Activated CD4-positive, alpha-beta T cell treated with anti-CD3 and anti-CD28 coated beads for 1 hour (primary cell): ENCODE results near the gene LIAS.
"Not testable (repeated sequence)": the region's sequence is repeated elsewhere in the genome, so short reads cannot be mapped to it uniquely, and the experiment has no call there.

Experiments
- DNase-seq: peaks from one replicate; pipeline ENCODE4 v3.0.0-alpha.2; 2020

LIAS gene

GRCh38 chr4:39453738-39454137 lies 5.1 kb upstream of the LIAS start:
- DNase-seq = no peak

GRCh38 chr4:39455486-39455885 lies 3.4 kb upstream of the LIAS start:
- DNase-seq = no peak

DNA sequence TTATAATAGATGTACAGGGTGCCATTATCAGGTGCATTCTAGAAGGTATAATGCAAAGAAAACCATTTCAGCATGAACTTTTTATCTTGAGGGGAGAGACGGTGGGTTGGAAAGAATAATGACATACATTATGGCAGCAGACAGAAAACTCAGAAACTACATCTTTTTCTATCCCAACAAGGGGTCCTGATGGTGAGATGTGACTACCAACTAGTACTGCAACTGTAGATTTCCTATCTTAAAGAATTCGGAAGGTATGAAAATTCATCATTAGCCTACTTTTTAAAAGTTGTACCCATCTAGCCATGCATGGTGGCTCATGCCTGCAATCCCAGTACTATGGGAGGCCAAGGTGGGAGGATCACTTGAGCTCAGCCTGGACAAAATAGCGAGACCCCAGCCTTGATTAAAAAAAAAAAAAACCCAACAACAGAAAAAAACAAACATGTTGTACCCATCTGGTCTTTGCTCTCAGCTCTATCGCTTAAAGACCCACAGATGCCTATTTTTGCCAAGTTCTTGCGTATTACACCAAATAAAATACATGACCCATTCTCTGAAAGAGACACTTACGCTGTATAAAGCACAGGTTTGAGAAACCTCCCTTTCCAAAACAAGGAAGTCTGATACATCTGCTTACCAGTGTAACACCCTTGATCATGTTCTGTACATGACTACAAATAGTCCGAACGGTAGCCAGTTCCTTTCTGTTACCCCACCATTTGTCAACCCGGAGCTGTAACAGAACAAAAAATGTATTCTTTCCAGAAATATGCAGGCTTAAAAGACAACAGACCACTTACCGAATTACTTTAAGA lies 1.7 kb upstream of the LIAS start:
- no peak for DNase-seq

GRCh38 chr4:39458161-39458504 lies 723 bp upstream of the LIAS start:
- not testable (repeated sequence) for DNase-seq

- no peak for DNase-seq
Observed at GRCh38 chr4:39464886-39465501, 6.1 kb downstream of the LIAS start.

DNA sequence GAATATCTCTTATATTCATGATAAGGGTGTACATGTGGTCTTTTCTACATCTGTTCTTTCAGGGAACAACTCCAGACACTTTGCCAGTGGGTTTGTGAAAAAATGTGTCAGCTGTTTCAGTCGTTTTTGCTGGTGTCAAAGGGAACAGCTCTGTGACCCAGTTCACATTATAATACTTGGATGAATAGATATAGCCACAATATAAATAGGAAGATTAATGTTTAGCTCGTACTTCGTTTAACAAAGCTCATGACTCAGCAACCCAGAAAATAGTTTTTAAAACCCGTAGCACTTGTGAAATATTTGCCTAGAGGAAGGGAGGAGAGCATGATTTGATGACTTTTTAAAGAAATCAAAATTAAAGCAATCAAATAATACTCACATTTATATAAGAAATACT lies 7.9 kb downstream of the LIAS start:
- DNase-seq = no peak

- no peak for DNase-seq
Observed at GRCh38 chr4:39467464-39467863, 8.6 kb downstream of the LIAS start.

GRCh38 chr4:39469429-39470077 lies 10.7 kb downstream of the LIAS start:
- DNase-seq = no peak

GRCh38 chr4:39470402-39470801 lies 11.5 kb downstream of the LIAS start:
- DNase-seq = no peak

DNA sequence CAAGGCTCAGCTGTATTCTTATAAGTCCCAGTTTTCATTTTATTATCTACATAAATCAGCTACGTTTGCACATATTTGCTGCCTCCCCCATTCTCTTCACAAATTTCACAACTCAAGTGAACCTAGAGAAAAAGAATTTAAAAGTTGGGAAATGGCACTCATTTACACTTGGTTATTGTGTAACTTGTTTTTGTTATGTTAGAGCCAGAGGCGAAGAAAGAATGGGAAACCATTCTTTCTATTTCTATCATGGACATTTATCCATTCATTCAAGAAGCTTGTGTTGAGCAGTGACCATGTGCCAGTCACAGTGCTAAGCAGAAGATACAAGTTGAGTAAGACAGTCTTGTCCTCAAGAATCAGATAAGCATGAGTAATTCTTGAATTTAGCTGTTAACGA lies 13.5 kb downstream of the LIAS start:
- DNase-seq = no peak

GRCh38 chr4:39476187-39476895 lies 17.5 kb downstream of the LIAS start:
- DNase-seq = no peak

GRCh38 chr4:39480251-39480650 lies 21.4 kb downstream of the LIAS start:
- no peak for DNase-seq

DNA sequence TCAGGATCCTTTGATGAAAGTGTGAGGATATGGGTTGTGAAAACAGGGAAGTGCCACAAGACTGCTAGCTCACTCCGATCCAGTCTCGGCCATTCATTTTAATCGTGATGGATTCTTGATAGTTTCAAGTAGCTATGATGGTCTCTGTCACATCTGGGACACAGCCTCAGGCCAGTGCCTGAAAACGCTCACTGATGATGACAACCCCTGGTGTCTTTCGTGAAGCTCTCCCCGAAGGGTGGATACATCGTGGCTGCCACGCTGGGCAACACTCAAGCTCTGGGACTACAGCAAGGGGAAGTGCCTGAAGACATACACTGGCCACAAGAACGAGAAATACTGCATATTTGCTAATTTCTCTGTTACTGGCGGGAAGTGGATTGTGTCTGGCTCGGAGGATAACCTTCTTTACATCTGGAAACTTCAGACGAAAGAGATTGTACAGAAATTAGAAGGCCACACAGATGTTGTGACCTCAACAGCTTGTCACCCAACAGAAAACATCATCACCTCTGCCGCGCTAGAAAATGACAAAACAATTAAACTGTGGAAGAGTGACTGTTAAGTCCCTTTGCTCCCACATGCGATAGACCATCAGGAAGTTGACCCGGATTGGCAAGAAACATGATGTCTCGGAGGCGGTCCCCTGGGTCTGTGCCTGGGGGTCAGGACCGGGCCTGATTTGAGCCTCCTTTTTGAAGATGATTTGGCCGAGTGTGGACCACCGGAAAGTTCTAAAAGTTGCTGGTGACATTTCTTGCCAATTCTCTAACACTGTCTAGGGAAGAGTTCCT lies 22.2 kb downstream of the LIAS start:
- DNase-seq = no peak

DNA sequence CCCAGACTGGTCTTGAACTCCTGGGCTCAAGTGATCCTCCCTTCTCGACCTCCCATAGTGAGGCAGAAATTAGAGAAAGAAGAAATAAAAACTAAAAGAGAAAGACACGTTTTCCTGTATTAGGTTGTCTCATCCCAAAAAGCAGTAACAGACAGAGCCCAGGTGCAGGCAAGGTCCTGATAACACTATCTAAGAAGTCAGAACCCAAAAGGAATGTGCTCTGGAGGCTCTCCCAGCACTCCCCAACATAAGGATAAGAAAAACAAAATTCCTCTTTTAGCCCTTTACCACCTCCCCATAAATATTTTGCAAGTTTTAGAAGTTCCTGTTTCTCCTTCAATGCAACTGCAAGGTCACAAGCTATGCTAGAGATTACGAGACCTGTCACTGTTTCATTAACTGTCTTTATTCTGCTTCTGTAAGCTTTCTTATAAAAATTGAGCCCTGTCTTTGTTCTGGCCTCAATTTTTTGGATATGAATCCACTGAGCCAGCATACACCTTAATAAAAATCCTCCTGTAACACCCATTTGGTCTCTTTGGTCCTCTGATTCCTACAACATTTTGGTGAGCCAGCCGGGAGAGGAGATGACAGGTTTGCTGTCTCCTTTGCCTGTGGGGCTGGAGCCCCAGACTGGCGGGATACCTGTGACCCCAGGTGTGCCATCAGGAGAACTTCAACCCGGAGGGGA lies 25.9 kb downstream of the LIAS start:
- DNase-seq = no peak

DNA sequence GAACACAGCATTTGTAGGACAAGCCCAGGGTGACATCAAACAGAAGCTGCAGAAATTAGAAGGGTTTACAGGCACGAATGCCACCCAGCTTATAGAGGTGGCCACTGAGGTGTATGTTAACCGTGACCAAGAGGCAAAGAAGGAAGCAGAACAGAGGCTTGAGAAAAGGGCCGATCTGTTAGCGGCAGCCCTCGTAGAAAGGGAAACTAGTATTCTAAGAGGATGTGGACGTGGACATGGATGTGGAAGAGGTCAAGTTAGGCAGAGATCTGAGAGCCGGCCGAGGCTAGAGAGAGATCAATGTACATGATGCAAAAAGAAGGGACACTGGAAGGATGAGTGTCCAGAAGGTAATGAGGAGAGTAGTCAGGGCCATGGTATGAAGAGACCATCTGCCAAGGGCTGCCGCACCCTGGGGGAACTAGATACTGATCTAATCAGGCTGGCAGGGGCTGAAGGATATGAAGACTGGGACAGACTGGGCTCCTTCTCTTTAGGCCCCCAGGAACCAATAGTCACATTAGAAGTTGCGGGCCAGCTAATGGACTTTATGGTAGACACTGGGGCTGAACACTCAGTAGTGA lies 27.5 kb downstream of the LIAS start:
- DNase-seq = no peak

DNA sequence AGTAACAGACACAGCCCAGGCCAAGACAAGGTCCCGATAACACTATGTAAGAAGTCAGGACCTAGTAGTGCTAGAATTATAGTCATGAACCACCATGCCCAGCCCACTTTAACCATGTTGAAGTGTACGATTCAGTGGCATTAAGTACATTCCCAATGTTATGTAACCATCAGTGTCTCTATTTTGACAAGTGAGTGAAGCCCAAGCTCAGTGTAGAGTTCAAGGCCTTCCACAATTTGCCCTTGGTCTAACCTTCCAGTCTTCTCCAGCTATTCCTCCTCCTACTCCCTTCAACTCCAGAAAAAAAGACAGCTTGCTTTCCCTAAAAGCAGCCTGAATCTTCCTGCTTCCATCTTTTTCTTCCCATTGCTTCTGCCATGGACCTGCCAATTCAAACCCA lies 31.5 kb downstream of the LIAS start:
- DNase-seq = no peak

DNA sequence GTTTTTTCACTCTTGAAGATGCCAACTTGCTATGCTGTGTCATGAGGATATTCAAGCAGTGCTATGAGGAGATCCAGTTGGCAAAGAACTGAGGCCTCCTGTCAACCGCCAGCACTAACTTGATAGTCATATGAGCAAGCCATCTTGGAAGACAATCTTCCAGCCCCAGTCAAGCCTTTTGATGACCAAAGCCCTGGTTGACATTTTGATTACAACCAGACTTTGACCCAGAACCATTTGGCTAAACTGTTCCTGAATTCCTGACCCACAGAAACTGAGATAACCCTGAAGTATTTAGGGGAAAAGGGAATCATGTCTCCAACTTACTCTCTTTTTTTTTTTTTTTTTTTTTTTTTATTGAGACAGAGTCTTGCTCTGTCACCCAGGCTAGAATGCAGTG lies 35.5 kb downstream of the LIAS start:
- DNase-seq = no peak

DNA sequence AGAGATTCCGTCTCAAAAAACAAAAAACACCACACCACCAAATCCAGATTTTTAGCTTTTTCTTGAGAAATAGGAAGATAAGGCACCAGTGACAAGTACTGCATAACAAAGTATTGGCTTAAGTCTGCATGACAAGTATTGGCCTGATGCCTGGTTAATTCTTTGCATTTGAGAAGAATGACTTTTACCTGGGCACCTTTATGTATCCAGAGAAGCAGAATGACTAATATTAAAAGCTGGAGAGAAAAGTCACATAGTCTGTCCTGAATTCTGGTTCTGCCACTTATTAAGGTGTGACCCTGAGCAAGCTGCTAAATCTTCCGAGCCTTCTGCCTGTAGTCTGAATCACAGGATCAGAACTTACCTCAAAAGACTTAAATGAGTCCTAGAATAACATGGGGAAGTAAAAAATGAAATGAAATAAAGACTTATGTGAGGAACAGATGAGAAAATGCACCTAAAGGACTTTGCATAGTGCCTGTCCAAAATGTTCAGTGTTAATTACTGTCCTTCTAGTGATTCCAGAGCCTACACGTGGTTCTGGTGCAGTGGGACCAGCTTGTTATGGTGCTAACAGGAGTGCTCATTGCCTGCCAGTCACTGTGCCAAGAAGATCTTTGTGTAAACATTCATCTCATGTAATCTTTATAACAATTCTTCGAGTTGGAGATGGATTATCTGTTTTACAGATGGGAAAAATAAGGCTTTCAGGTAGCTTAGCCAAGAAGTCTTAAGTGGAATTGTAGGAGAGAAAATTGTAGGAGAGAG lies 36.8 kb downstream of the LIAS start:
- no peak for DNase-seq

DNA sequence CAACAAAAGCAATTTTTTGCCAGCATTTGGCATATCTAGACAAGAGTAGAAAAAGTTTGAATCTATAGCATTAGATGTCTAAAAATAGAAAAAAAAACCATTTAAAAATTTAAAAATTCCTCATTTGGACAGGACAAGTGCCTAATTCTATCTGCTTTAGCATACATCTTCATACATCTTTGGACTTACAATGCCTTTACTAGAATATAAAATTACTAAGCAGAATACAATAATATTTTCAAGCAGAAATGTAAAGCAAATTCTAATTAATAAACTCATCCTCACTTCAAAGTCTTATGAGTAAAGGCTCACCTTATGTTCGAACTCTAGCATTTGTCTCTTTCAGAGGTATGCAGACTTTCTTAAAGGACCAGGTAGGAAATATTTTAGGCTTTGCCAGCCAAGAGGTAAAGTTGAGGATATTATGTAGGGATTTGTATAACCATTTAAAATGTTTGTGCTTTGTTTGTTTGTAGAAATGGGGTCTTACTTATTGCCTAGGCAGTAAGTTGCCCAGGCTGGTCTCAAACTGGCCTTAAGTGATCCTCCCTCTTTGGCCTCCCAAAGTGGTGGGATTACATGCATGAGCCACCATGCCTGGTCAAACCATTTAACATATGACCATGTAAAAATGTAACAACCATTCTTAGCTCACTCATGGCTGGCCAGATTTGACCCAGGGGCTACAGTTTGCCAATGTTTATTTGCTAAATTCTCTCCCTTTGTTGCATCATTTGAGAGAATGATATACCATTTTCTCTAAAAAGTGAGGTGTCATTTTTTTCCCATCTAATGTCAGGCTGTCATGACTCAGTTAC lies 39.3 kb downstream of the LIAS start:
- DNase-seq = no peak

DNA sequence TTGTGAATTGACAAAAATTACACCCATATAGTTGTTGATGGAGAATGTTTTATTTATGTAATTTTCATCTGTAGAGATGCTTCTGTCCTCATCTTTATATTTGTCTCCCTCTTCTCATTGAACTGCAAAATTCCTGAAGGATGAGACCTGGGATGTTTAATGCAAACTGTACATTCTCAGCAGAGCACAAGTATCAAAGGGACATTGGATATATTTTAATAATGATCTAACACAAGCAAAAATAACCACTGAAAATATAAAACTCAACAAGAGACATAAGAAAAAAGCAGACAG lies 39.8 kb downstream of the LIAS start:
- no peak for DNase-seq
